GM12878 (cell line): ENCODE measurements around the gene TEX22. TPM values are rescaled to one million over a fixed set of nuclear protein-coding genes. Genes with fewer than 3 reads are reported as not detected.

ENCODE experiments used
- ATAC-seq: fragments of 200-7000 bp; cut with Tn5 transposase; 3 replicates; pipeline ENCODE4 v1.9.1; 2020; ENCODE audit warnings: mild to moderate bottlenecking, moderate library complexity
- BruUV-seq: library from RNA; stranded (reverse); fragments of 400-500 nt; replicated peaks from 2 replicates; lab custom pipeline; 2021; lab: Mats Ljungman, UMichigan
- CTCF ChIA-PET: fragments of 300-600 bp; sonication (Branson Sonifier 250); formaldehyde crosslinking; extraction: SDS; loops from one replicate; lab custom pipeline; 2021; ENCODE audit warnings: inconsistent platforms; lab: Yijun Ruan, JAX
- POLR2A ChIA-PET: fragments of 350-600 bp; formaldehyde crosslinking; extraction: SDS; loops from one replicate; lab custom pipeline; 2021; ENCODE audit warnings: inconsistent platforms; lab: Charles Lee
- RAD21 ChIA-PET: fragments of 300-600 bp; sonication (Branson Sonifier 250); formaldehyde crosslinking; loops from one replicate; lab custom pipeline; 2023; ENCODE audit warnings: antibody characterized with exemption; ENCODE audit not compliant: unreplicated experiment; lab: Charles Lee
- SMC1A ChIA-PET: fragments of 300-600 bp; sonication (Branson Sonifier 250); formaldehyde crosslinking; loops from one replicate; lab custom pipeline; 2023; ENCODE audit not compliant: unreplicated experiment, uncharacterized antibody; lab: Charles Lee
- DNase-seq: peaks from one replicate; pipeline ENCODE4 v3.0.0-alpha.2; 2011; ENCODE audit warnings: low read depth, low spot score
- FAIRE-seq: peaks from 3 replicates; lab custom pipeline; 2011; peaks lifted over from hg19 to GRCh38; lab: Jason Lieb, UNC
- H2AFZ ChIP-seq: 2 replicates; pipeline ENCODE4 v1.6.0; 2011; ENCODE audit warnings: low read depth, low read length, control low read depth; ENCODE audit not compliant: control insufficient read depth
- H3K27ac ChIP-seq: 2 replicates; pipeline ENCODE4 v1.5.1; 2011; ENCODE audit warnings: control low read depth; ENCODE audit not compliant: control insufficient read depth, insufficient read depth
- H3K27me3 ChIP-seq, 2 experiments: replicated peaks in 1 of 2; 2 replicates each; pipeline versions ENCODE4 v1.6.0 to v1.6.1; 2011; ENCODE audit warnings: low read length in 1 of 2; ENCODE audit not compliant: control insufficient read depth in 2 of 2, insufficient read depth in 2 of 2
- H3K36me3 ChIP-seq, 2 experiments: 2 replicates each; pipeline ENCODE4 v1.5.1; 2011; ENCODE audit warnings: low read length in 1 of 2; ENCODE audit not compliant: control insufficient read depth in 2 of 2, insufficient read depth in 2 of 2
- H3K4me1 ChIP-seq: 2 replicates; pipeline ENCODE4 v1.6.1; 2011; ENCODE audit warnings: mild to moderate bottlenecking, low read length, moderate library complexity, mixed read lengths; ENCODE audit not compliant: control insufficient read depth, insufficient read depth
- H3K4me2 ChIP-seq: 2 replicates; pipeline ENCODE4 v1.6.0; 2011; ENCODE audit warnings: control low read depth; ENCODE audit not compliant: control insufficient read depth, insufficient read depth
- H3K4me3 ChIP-seq: fragments of 200-600 bp; sonication (generic); 2 replicates; pipeline ENCODE4 v1.5.1; 2016
- H3K79me2 ChIP-seq: 2 replicates; pipeline ENCODE4 v1.6.0; 2011; ENCODE audit warnings: low read length; ENCODE audit not compliant: control insufficient read depth, insufficient read depth
- H3K9ac ChIP-seq: 2 replicates; pipeline ENCODE4 v1.8.0; 2011; ENCODE audit warnings: low read length, control low read depth, mixed read lengths; ENCODE audit not compliant: control insufficient read depth, insufficient read depth
- H3K9me3 ChIP-seq: replicated peaks from 3 replicates; pipeline ENCODE4 v1.5.1; 2011; ENCODE audit warnings: mild to moderate bottlenecking, low read length; ENCODE audit not compliant: control insufficient read depth, insufficient read depth
- H4K20me1 ChIP-seq: 2 replicates; pipeline ENCODE4 v1.6.0; 2011; ENCODE audit not compliant: control insufficient read depth, insufficient read depth
- ASH2L ChIP-seq: fragments of 300-600, 200-600 bp; sonication (generic); IDR thresholded peaks from 2 replicates; pipeline ENCODE4 v1.6.1; 2017; ENCODE audit warnings: low read depth, mild to moderate bottlenecking, borderline replicate concordance
- BACH1 ChIP-seq: fragments of 450-650 bp; IDR thresholded peaks from 2 replicates; pipeline ENCODE4 v1.6.1; 2017; ENCODE audit warnings: mild to moderate bottlenecking, borderline replicate concordance
- BCL11A ChIP-seq: IDR thresholded peaks from 2 replicates; pipeline ENCODE4 v1.6.1; 2011; ENCODE audit warnings: low read depth, low read length
- BHLHE40 ChIP-seq, 2 experiments: fragments of 450-650 bp in 1 of 2; IDR thresholded peaks; 2 replicates each; pipeline ENCODE4 v1.6.1; 2011 to 2017; ENCODE audit warnings: low read depth in 2 of 2, borderline replicate concordance in 1 of 2, improper control_type of control experiment in 1 of 2, low read length in 1 of 2, mild to moderate bottlenecking in 1 of 2
- KLF5 ChIP-seq: fragments of 450-650 bp; IDR thresholded peaks from 2 replicates; pipeline ENCODE4 v1.6.1; 2014; ENCODE audit warnings: mild to moderate bottlenecking; ENCODE audit not compliant: partially characterized antibody
- MXI1 ChIP-seq: fragments of 150-350 bp; IDR thresholded peaks from 2 replicates; pipeline ENCODE4 v1.6.1; 2011; ENCODE audit warnings: low read depth, mild to moderate bottlenecking, inconsistent platforms, low read length, improper control_type of control experiment
- RB1 ChIP-seq: fragments of 450-650 bp; formaldehyde crosslinking; IDR thresholded peaks from 2 replicates; pipeline ENCODE4 v1.6.1; 2017; ENCODE audit warnings: mild to moderate bottlenecking, borderline replicate concordance
- RELA ChIP-seq: fragments of 450-650 bp; IDR thresholded peaks from 2 replicates; pipeline ENCODE4 v1.8.0; 2014; ENCODE audit warnings: borderline replicate concordance; ENCODE audit not compliant: partially characterized antibody
- SREBF1 ChIP-seq: IDR thresholded peaks from 2 replicates; pipeline ENCODE4 v1.6.1; 2012; ENCODE audit warnings: mild to moderate bottlenecking, low read length
- TCF3 ChIP-seq: IDR thresholded peaks from 2 replicates; pipeline ENCODE4 v1.6.1; 2012; ENCODE audit warnings: low read depth, mild to moderate bottlenecking, low read length, borderline replicate concordance; ENCODE audit not compliant: insufficient read depth
- WRNIP1 ChIP-seq: IDR thresholded peaks from 2 replicates; pipeline ENCODE4 v1.6.1; 2011; ENCODE audit warnings: low read depth, low read length, improper control_type of control experiment, borderline replicate concordance
- ZNF207 ChIP-seq: fragments of 450-650 bp; IDR thresholded peaks from 2 replicates; pipeline ENCODE4 v1.6.1; 2014; ENCODE audit warnings: antibody characterized with exemption, mild to moderate bottlenecking, borderline replicate concordance
- WGBS: methylation state at CpG from one replicate; pipeline ENCODE4 v1.1.6; 2016; ENCODE audit warnings: low lambda C conversion rate; ENCODE audit not compliant: insufficient replicate concordance, insufficient coverage; ENCODE audit errors: missing lambda C conversion rate; 5-methylcytosine and 5-hydroxymethylcytosine counted together
- in situ Hi-C: fragments of 300-500 bp; cut with MboI; formaldehyde crosslinking; loops from 9 replicates; pipeline ENCODE4 v1.14.3; 2018; ENCODE audit warnings: mixed read lengths
- intact Hi-C: fragments of 100-400 bp; cut with micrococcal nuclease; formaldehyde crosslinking; loops from one replicate; pipeline ENCODE4 v1.14.2; 2022; ENCODE audit not compliant: unreplicated experiment
- polyA plus RNA-seq, 11 experiments: library from polyadenylated mRNA; depleted of rRNA in 4 of 11; unstranded in 6 of 11; stranded (reverse) in 5 of 11; fragments of >200 nt; fragmentation: Nextera tagmentation in 4 of 11; fragmentation: Illumina TruSeq in 1 of 11; extraction: Ambion mirVana in 4 of 11; extraction: Trizol in 1 of 11; gene quantifications; 1 replicate in 1 of 11; 2 replicates in 10 of 11; pipeline versions ENCODE4 v1.2.1 to v1.2.3, GENCODE V29; 2011 to 2016; ENCODE audit warnings: inconsistent platforms in 2 of 11, missing spikeins in 2 of 11, low read depth in 1 of 11
- total RNA-seq, 4 experiments: library from RNA; depleted of rRNA in 3 of 4; stranded (reverse); fragments of >200 nt in 3 of 4; fragmentation: Illumina TruSeq in 1 of 4; extraction: Trizol in 1 of 4; gene quantifications; 2 replicates each; pipeline versions ENCODE4 v1.2.1 to v1.2.3, GENCODE V29; 2013 to 2021
- TF ChIP-seq, protein P1 (sequence below): IDR thresholded peaks from 2 replicates; pipeline ENCODE4 v1.6.1; 2012; ENCODE audit warnings: low read length, inconsistent platforms
- TF ChIP-seq, protein P2 (sequence below): fragments of 450-650 bp; IDR thresholded peaks from 2 replicates; pipeline ENCODE4 v1.6.1; 2017; ENCODE audit warnings: mild to moderate bottlenecking, moderate library complexity

Gene TEX22
- total and polyA plus RNA-seq, 10 of the 15 experiments (the other 5 are each of a cell fraction or from before 2014, with no cell fraction given), result 0.02 to 4.0 (median 0.63) TPM; not detected in 1

DNA sequence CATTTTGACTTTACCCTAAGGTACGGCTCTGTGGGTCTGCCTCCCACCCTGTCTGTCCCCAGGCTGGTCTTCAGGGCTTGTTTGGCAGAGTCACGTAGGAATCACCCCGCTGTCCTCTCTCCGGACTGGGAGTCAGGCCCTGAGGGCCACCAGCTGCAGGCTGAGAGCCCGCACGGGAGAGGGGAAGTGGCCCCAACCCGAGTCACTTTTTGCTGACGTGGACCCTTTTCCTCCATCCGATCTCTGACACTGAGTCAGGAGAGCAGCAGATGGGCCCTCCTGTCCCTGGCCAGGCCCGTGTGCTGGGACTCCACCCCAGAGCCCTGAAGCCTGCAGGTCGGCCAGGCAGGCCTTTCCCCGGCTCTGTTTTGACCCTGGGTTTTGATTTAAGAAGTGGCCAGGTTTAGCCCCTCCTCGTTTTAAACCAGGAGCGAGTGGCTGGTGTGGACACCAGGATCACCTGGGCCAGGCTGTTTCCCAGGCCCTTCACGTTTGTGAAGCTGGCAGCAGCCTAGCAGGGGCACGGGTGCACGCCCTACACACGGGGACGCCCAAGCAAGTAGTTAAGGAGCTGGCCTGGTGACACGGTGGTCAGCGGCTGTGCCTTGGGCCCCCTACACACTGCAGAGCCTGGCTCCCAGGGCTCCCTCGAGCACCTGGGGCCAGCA is 12.5 kb upstream of the TEX22 start (continued):
- TF ChIP-seq, protein P1, sequence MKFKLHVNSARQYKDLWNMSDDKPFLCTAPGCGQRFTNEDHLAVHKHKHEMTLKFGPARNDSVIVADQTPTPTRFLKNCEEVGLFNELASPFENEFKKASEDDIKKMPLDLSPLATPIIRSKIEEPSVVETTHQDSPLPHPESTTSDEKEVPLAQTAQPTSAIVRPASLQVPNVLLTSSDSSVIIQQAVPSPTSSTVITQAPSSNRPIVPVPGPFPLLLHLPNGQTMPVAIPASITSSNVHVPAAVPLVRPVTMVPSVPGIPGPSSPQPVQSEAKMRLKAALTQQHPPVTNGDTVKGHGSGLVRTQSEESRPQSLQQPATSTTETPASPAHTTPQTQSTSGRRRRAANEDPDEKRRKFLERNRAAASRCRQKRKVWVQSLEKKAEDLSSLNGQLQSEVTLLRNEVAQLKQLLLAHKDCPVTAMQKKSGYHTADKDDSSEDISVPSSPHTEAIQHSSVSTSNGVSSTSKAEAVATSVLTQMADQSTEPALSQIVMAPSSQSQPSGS, result no peak

DNA sequence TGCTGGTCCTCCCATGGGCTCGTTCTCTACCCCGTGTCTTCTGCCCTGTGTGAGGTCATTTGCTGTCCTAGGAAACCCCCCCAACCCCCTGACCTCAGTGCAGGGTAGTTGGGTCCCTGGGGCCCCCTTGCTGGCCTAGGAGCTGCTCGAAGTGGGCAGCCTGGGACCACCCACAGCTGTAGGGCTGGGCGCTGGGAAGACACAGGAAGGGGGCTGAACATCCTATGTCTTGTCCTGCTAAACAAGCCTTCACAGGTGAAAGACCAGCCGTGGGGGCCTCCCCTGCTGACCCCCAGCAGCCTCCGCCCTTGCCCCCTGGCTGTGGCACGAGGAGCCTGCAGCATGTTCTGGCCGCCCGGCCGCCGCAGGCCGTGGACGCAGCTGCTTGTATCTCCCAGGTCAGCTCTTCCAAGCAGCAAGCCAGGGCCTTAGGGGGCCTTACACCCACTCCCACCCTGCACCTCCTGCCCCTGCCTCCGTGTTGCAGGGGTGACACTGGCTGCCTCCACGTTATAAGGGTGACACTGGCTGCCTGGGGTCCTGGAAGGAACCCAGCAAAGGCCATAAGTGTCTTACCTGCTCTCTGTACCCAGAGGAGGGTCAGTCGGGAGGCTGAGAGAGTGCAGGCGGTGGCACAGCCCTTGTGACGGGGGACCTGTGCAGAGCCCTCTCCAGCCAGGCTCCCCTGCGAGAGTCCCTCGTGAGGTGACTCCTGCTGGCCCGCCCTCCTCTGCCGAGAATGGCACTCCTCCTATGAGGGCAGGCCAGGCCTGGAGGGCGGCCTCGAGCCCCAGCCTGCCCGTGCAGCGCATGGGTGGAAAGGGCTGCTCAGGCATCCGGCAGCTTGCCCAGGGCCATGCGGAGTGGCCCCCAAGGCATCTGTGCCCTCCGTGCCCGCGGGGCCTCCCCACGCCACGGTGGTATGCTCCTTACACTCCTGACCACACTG is 11.5 kb upstream of the TEX22 start:
- Histone ChIP-seq H3K9me3 (no peaks in the 10 kb centered on the region), H3K4me3 (no peak overlapping the region), H3K27me3 (no peaks in the 10 kb centered on the region), H3K4me2 (no peak overlapping the region), H3K27ac (no peak overlapping the region), H2AFZ (no peak overlapping the region), H3K4me1 (no peaks in the 10 kb centered on the region), H3K79me2 (no peaks in the 10 kb centered on the region), H3K36me3 (no peaks in the 10 kb centered on the region; a peak in 1 of 4 replicates), H4K20me1 (no peaks in the 10 kb centered on the region), H3K9ac (no peak overlapping the region)
- WGBS, result 76% methylated on average over 33 of the region's 33 CpGs
- POLR2A ChIA-PET, result interaction anchor here (1.3 kb wide), 1 partner anchor 10 kb away, joined by 8 read pairs; no protein-coding TSS in a partner anchor
- no TSS peak for BruUV-seq
- FAIRE-seq (no peak), DNase-seq (no peak), ATAC-seq (no peak)
- SMC1A ChIA-PET, result no interaction called here
- in situ Hi-C loops (no loop called here), intact Hi-C loops (no loop called here)
- RAD21 ChIA-PET, result interaction anchor here (0.5 kb wide), 1 partner anchor 141 kb away, joined by 4 read pairs; no protein-coding TSS in a partner anchor
- CTCF ChIA-PET, result no interaction called here
- TF ChIP-seq TCF3, result no peak
- TF ChIP-seq BCL11A, result no peak
- TF ChIP-seq ZNF207, result no peak
- TF ChIP-seq RB1, result no peak
- TF ChIP-seq, protein P2, sequence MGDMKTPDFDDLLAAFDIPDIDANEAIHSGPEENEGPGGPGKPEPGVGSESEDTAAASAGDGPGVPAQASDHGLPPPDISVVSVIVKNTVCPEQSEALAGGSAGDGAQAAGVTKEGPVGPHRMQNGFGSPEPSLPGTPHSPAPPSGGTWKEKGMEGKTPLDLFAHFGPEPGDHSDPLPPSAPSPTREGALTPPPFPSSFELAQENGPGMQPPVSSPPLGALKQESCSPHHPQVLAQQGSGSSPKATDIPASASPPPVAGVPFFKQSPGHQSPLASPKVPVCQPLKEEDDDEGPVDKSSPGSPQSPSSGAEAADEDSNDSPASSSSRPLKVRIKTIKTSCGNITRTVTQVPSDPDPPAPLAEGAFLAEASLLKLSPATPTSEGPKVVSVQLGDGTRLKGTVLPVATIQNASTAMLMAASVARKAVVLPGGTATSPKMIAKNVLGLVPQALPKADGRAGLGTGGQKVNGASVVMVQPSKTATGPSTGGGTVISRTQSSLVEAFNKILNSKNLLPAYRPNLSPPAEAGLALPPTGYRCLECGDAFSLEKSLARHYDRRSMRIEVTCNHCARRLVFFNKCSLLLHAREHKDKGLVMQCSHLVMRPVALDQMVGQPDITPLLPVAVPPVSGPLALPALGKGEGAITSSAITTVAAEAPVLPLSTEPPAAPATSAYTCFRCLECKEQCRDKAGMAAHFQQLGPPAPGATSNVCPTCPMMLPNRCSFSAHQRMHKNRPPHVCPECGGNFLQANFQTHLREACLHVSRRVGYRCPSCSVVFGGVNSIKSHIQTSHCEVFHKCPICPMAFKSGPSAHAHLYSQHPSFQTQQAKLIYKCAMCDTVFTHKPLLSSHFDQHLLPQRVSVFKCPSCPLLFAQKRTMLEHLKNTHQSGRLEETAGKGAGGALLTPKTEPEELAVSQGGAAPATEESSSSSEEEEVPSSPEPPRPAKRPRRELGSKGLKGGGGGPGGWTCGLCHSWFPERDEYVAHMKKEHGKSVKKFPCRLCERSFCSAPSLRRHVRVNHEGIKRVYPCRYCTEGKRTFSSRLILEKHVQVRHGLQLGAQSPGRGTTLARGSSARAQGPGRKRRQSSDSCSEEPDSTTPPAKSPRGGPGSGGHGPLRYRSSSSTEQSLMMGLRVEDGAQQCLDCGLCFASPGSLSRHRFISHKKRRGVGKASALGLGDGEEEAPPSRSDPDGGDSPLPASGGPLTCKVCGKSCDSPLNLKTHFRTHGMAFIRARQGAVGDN, result no peak
- no peak for TF ChIP-seq WRNIP1
- no peak for TF ChIP-seq KLF5
- TF ChIP-seq ASH2L, result no peak
- no peak for TF ChIP-seq BHLHE40 (IDR thresholded peaks at IDR 0.05; ENCODE audit: borderline replicate concordance in 1 of 2, low read depth in 2 of 2, low read length in 1 of 2)
- no peak for TF ChIP-seq MXI1
- TF ChIP-seq SREBF1, result no peak
- no peak for TF ChIP-seq RELA
- TF ChIP-seq BACH1, result no peak
